RWPE2 (cell line): ENCODE data around the gene OTOA.
A peak's percentile ranks its signal among the peaks of the same experiment; 100 is the strongest.
"Not testable (repeated sequence)": the region's sequence is repeated elsewhere in the genome, so short reads cannot be mapped to it uniquely, and the experiment has no call there.

Experiments used
- ATAC-seq: fragments of 200-7000 bp; cut with Tn5 transposase; 3 replicates; pipeline ENCODE4 v1.9.1; 2021; ENCODE audit warnings: low read depth
- DNase-seq: peaks from one replicate; pipeline ENCODE4 v3.0.0-alpha.2; 2020; ENCODE audit warnings: low spot score
- H3K27ac ChIP-seq: fragments of 450-650 bp; 2 replicates; pipeline ENCODE4 v1.5.1; 2017; ENCODE audit warnings: mild to moderate bottlenecking; ENCODE audit not compliant: poor library complexity, severe bottlenecking
- H3K27me3 ChIP-seq: fragments of 250-450 bp; sonication (Bioruptor Pico); 2 replicates; pipeline ENCODE4 v1.5.1; 2021; ENCODE audit warnings: mild to moderate bottlenecking, moderate library complexity; ENCODE audit not compliant: insufficient read depth, poor library complexity, severe bottlenecking
- H3K36me3 ChIP-seq: fragments of 250-450 bp; sonication (Bioruptor Pico); 2 replicates; pipeline ENCODE4 v1.5.1; 2020; ENCODE audit warnings: low read depth, mild to moderate bottlenecking, moderate library complexity
- H3K4me1 ChIP-seq: fragments of 250-450 bp; sonication (Bioruptor Pico); 2 replicates; pipeline ENCODE4 v1.5.1; 2021; ENCODE audit warnings: mild to moderate bottlenecking, moderate library complexity; ENCODE audit not compliant: insufficient read depth, poor library complexity, severe bottlenecking
- H3K4me3 ChIP-seq: fragments of 250-450 bp; sonication (Bioruptor Pico); 2 replicates; pipeline ENCODE4 v1.5.1; 2021; ENCODE audit warnings: mild to moderate bottlenecking, moderate library complexity; ENCODE audit not compliant: severe bottlenecking
- H3K9me3 ChIP-seq: fragments of 250-450 bp; sonication (Bioruptor Pico); 2 replicates; pipeline ENCODE4 v1.5.1; 2021; ENCODE audit warnings: mild to moderate bottlenecking, moderate library complexity; ENCODE audit not compliant: severe bottlenecking
- TF ChIP-seq, protein P1 (sequence below): fragments of 450-650 bp; IDR thresholded peaks from one replicate; pipeline ENCODE4 v1.5.1; 2017; ENCODE audit warnings: mild to moderate bottlenecking, moderate library complexity; ENCODE audit not compliant: poor library complexity, severe bottlenecking

OTOA gene

DNA sequence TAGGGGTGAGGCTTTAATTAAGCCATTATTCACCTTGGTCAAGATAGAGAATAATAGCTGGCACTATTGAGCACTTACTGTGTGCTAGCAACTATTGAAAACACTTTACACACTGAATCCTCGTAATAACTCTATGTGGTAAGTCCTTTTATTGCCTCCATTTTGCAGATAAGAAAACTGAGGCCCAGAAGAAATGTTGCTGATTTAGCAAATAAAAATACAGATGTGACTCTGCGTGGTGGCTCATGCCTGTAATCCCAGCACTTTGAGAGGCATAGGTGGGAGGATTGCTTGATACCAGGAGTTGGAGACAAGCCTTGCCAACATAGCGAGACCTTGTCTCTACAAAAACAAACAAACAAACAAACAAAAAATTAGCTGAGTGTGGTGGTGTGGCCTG, 19.4 kb downstream of the OTOA start:
- TF ChIP-seq, protein P1, sequence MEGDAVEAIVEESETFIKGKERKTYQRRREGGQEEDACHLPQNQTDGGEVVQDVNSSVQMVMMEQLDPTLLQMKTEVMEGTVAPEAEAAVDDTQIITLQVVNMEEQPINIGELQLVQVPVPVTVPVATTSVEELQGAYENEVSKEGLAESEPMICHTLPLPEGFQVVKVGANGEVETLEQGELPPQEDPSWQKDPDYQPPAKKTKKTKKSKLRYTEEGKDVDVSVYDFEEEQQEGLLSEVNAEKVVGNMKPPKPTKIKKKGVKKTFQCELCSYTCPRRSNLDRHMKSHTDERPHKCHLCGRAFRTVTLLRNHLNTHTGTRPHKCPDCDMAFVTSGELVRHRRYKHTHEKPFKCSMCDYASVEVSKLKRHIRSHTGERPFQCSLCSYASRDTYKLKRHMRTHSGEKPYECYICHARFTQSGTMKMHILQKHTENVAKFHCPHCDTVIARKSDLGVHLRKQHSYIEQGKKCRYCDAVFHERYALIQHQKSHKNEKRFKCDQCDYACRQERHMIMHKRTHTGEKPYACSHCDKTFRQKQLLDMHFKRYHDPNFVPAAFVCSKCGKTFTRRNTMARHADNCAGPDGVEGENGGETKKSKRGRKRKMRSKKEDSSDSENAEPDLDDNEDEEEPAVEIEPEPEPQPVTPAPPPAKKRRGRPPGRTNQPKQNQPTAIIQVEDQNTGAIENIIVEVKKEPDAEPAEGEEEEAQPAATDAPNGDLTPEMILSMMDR, result no peak
- Histone ChIP-seq H3K36me3 (no peaks in the 10 kb centered on the region), H3K27me3 (no peaks in the 10 kb centered on the region), H3K9me3 (no peaks in the 10 kb centered on the region), H3K27ac (no peak overlapping the region), H3K4me1 (no peaks in the 10 kb centered on the region), H3K4me3 (no peak overlapping the region)
- DNase-seq, result no peak
- ATAC-seq, result no peak

DNA sequence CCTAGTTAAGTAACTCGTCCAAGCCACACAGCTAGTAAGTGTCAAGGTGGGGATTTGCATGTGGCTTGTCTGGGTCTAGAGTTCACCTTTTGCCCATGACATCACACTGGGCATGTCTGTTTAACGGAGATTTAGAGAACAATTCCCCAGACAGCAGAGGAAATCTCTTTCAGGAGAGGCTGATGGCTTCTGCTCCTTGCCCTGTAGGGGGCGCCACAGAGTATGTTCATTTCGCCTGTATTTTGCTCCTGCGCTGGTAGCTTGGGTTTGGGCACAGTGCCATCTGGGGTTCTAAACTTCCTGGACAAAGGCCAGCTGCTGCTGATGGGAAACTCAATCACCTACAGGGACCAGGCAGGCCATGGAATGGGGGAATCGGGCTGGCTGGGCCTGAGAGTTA, 20.4 kb downstream of the OTOA start:
- H3K9me3 ChIP-seq, result no peaks in the 10 kb centered on the region
- H3K27ac ChIP-seq, result no peak overlapping the region
- DNase-seq (no peak), ATAC-seq (no peak)
- no peaks in the 10 kb centered on the region for H3K4me1 ChIP-seq
- no peaks in the 10 kb centered on the region for H3K36me3 ChIP-seq
- H3K27me3 ChIP-seq, result no peaks in the 10 kb centered on the region
- TF ChIP-seq, protein P1, result peak; percentile 31
- H3K4me3 ChIP-seq, result no peak overlapping the region

DNA sequence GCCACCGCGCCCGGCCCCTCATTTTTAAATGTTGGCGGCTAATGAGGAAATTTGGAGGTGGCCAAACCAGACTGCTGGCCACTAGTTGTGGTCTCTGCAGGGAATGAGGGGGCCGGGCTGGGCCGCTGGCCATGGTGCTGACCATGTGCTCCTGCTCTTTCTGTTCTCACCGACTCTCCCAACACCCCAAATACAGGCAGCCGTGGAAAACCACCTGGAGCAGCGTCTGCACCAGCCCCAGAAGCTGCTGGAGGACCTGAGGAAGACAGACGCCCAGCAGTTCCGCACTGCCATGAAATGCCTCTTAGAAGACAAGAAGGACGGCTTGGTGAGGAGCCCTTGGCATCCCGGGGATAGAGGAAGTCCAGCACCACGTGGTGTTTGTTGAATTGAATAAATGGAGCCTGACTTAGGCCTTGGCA, 21.3 kb downstream of the OTOA start:
- ATAC-seq (no peak), DNase-seq (no peak)
- no peak overlapping the region for H3K4me3 ChIP-seq
- H3K9me3 ChIP-seq, result no peaks in the 10 kb centered on the region
- no peak overlapping the region for H3K27ac ChIP-seq
- H3K27me3 ChIP-seq, result no peaks in the 10 kb centered on the region
- no peaks in the 10 kb centered on the region for H3K36me3 ChIP-seq
- H3K4me1 ChIP-seq, result no peaks in the 10 kb centered on the region
- TF ChIP-seq, protein P1, result no peak

DNA sequence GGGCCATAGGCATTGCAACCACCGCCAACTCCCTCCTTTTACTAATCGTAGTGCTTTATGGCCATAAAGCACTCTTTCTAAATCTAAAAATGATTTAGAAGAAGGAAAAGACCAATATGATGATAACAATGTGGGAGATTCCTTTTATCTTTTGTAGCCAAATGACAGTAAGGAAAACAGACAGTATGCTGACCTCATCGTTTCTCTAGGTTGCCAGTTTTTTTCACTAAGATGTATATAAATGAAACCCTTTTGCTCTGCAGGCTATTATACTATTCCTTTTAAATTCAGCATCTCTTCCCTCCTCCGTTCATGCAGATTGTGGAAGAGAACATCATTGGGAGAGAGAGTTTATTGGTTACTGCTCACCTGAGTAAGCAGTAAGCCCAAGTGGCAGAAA, 25.3 kb downstream of the OTOA start:
- H3K27ac ChIP-seq, result no peak overlapping the region
- H3K4me3 ChIP-seq, result no peak overlapping the region
- TF ChIP-seq, protein P1, result no peak
- no peak for DNase-seq
- no peaks in the 10 kb centered on the region for H3K27me3 ChIP-seq
- no peaks in the 10 kb centered on the region for H3K9me3 ChIP-seq
- no peaks in the 10 kb centered on the region for H3K4me1 ChIP-seq
- H3K36me3 ChIP-seq, result no peaks in the 10 kb centered on the region
- ATAC-seq, result no peak

DNA sequence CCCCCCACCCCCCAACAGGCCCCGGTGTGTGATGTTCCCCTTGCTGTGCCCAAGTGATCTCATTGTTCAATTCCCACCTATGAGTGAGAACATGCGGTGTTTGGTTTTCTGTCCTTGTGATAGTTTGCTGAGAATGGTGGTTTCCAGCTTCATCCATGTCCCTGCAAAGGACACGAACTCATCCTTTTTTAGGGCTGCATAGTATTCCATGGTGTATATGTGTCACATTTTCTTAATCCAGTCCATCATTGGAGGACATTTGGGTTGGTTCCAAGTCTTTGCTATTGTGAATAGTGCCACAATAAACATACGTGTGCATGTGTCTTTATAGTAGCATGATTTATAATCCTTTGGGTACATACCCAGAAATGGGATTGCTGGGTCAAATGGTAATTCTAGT, 27.2 kb downstream of the OTOA start:
- not testable (repeated sequence) for H3K4me3 ChIP-seq, ATAC-seq, H3K36me3 ChIP-seq, H3K9me3 ChIP-seq, H3K4me1 ChIP-seq, H3K27me3 ChIP-seq, H3K27ac ChIP-seq, DNase-seq

DNA sequence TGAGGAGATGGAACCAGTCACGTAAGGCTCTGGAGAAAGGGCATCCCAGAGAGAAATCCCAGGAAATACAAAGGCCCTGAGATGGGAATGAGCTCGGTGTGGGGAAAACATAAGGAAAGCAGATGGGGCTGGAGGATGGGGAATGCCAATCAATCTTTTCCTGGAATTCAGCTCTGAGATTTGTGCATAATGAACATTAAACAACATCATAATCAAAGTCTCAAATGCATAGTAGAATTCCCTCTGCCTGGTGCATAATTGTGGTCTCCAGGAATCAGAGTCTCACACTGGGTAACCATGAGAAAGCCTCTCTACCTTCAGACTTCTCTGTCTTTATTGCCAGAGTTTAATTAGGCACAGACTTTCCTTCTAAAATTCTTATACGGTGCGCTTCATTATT, 30.8 kb downstream of the OTOA start:
- Histone ChIP-seq H3K27ac (no peak overlapping the region), H3K4me1 (no peaks in the 10 kb centered on the region), H3K36me3 (no peaks in the 10 kb centered on the region), H3K4me3 (no peak overlapping the region), H3K9me3 (no peaks in the 10 kb centered on the region), H3K27me3 (no peaks in the 10 kb centered on the region)
- TF ChIP-seq, protein P1, result no peak
- no peak for DNase-seq
- no peak for ATAC-seq
